H9 (cell line): ENCODE results near the gene KIAA1958. TPM values are rescaled to one million over a fixed set of nuclear protein-coding genes. Genes with fewer than 3 reads are reported as not detected.

ENCODE experiments used
- DNase-seq: peaks from one replicate; pipeline ENCODE4 v3.0.0-alpha.2; 2017
- H2AFZ ChIP-seq: one replicate; pipeline ENCODE4 v1.6.1; 2013; ENCODE audit warnings: mild to moderate bottlenecking, low read length, control low read depth, moderate library complexity
- H2AK5ac ChIP-seq: 2 replicates; pipeline ENCODE4 v1.6.1; 2013; ENCODE audit warnings: low read length, control low read depth, mixed read lengths; ENCODE audit not compliant: insufficient read length
- H2BK120ac ChIP-seq: one replicate; pipeline ENCODE4 v1.6.1; 2013; ENCODE audit warnings: low read depth, mild to moderate bottlenecking, low read length, control low read depth, inconsistent platforms; ENCODE audit not compliant: poor library complexity, severe bottlenecking
- H2BK12ac ChIP-seq: 2 replicates; pipeline ENCODE4 v1.6.1; 2013; ENCODE audit warnings: low read length, control low read depth, mixed read lengths, low read depth; ENCODE audit not compliant: insufficient read length
- H2BK15ac ChIP-seq: 2 replicates; pipeline ENCODE4 v1.6.1; 2013; ENCODE audit warnings: low read depth, low read length, control low read depth
- H2BK20ac ChIP-seq: one replicate; pipeline ENCODE4 v1.6.1; 2013; ENCODE audit warnings: low read depth, mild to moderate bottlenecking, low read length, control low read depth, inconsistent platforms; ENCODE audit not compliant: poor library complexity, severe bottlenecking
- H2BK5ac ChIP-seq: 2 replicates; pipeline ENCODE4 v1.6.1; 2013; ENCODE audit warnings: low read length, control low read depth, mixed read lengths; ENCODE audit not compliant: insufficient read length
- H3K14ac ChIP-seq: 2 replicates; pipeline ENCODE4 v1.6.1; 2013; ENCODE audit warnings: low read length, control low read depth; ENCODE audit not compliant: insufficient read depth
- H3K18ac ChIP-seq: 2 replicates; pipeline ENCODE4 v1.6.1; 2013; ENCODE audit warnings: low read depth, mild to moderate bottlenecking, mixed read lengths, low read length, control low read depth; ENCODE audit not compliant: insufficient read length
- H3K23ac ChIP-seq: 2 replicates; pipeline ENCODE4 v1.6.1; 2013; ENCODE audit warnings: low read length, control low read depth, mixed read lengths, low read depth; ENCODE audit not compliant: insufficient read length
- H3K23me2 ChIP-seq: 2 replicates; pipeline ENCODE4 v1.6.1; 2013; ENCODE audit warnings: low read depth, mild to moderate bottlenecking, mixed read lengths, low read length, control low read depth; ENCODE audit not compliant: insufficient read length, poor library complexity, severe bottlenecking
- H3K27ac ChIP-seq: 2 replicates; pipeline ENCODE4 v1.5.1; 2013; ENCODE audit warnings: low read length, control low read depth, mixed read lengths, low read depth; ENCODE audit not compliant: insufficient read length
- H3K27me3 ChIP-seq: 2 replicates; pipeline ENCODE4 v1.6.1; 2013; ENCODE audit warnings: low read length, control low read depth, inconsistent platforms; ENCODE audit not compliant: insufficient read depth
- H3K4ac ChIP-seq: 2 replicates; pipeline ENCODE4 v1.6.1; 2013; ENCODE audit warnings: low read depth, mild to moderate bottlenecking, control low read depth, inconsistent platforms, low read length, moderate library complexity
- H3K4me1 ChIP-seq: 2 replicates; pipeline ENCODE4 v1.6.1; 2013; ENCODE audit warnings: low read length, control low read depth, inconsistent platforms; ENCODE audit not compliant: insufficient read depth
- H3K4me2 ChIP-seq: 2 replicates; pipeline ENCODE4 v1.6.1; 2013; ENCODE audit warnings: low read length, control low read depth, mixed read lengths; ENCODE audit not compliant: insufficient read length, insufficient read depth
- H3K56ac ChIP-seq: 2 replicates; pipeline ENCODE4 v1.6.1; 2013; ENCODE audit warnings: low read depth, mild to moderate bottlenecking, mixed read lengths, low read length, control low read depth; ENCODE audit not compliant: insufficient read length
- H3K79me1 ChIP-seq: 2 replicates; pipeline ENCODE4 v1.6.1; 2013; ENCODE audit warnings: low read depth, mild to moderate bottlenecking, moderate library complexity, low read length, control low read depth, inconsistent platforms; ENCODE audit not compliant: insufficient read depth, poor library complexity, severe bottlenecking
- H3K79me2 ChIP-seq: 2 replicates; pipeline ENCODE4 v1.6.1; 2013; ENCODE audit warnings: low read length, control low read depth, inconsistent platforms; ENCODE audit not compliant: insufficient read depth
- H3K9ac ChIP-seq: 2 replicates; pipeline ENCODE4 v1.6.1; 2013; ENCODE audit warnings: low read length, control low read depth, mixed read lengths; ENCODE audit not compliant: insufficient read length; ENCODE audit errors: extremely low read depth
- H3K9me3 ChIP-seq: one replicate; pipeline ENCODE4 v1.6.1; 2013; ENCODE audit warnings: low read depth, low read length, inconsistent platforms; ENCODE audit not compliant: control insufficient read depth
- H3T11ph ChIP-seq: one replicate; pipeline ENCODE4 v1.6.1; 2013; ENCODE audit warnings: mild to moderate bottlenecking, low read length, control low read depth, inconsistent platforms
- H4K20me1 ChIP-seq: one replicate; pipeline ENCODE4 v1.6.1; 2013; ENCODE audit not compliant: control insufficient read depth, insufficient read length, insufficient read depth
- H4K5ac ChIP-seq: 2 replicates; pipeline ENCODE4 v1.6.1; 2013; ENCODE audit warnings: low read depth, mild to moderate bottlenecking, mixed read lengths, low read length, control low read depth; ENCODE audit not compliant: insufficient read length
- H4K8ac ChIP-seq: replicated peaks from 2 replicates; pipeline ENCODE4 v1.6.1; 2013; ENCODE audit warnings: low read length, control low read depth, mixed read lengths, low read depth; ENCODE audit not compliant: insufficient read length
- H4K91ac ChIP-seq: 2 replicates; pipeline ENCODE4 v1.6.1; 2013; ENCODE audit warnings: low read depth, mild to moderate bottlenecking, moderate library complexity, mixed read lengths, low read length, control low read depth; ENCODE audit not compliant: insufficient read length
- H3K27ac Mint-ChIP-seq, 3 experiments: 2 replicates in 2 of 3; 3 replicates in 1 of 3; pipeline ENCODE4 v1.8.0; 2020 to 2021; ENCODE audit warnings: mixed read lengths in 3 of 3, mild to moderate bottlenecking in 1 of 3, moderate library complexity in 1 of 3
- H3K27me3 Mint-ChIP-seq: 2 replicates; pipeline ENCODE4 v1.8.0; 2021; ENCODE audit warnings: low read depth, mild to moderate bottlenecking, moderate library complexity, mixed read lengths
- H3K36me3 Mint-ChIP-seq, 3 experiments: 2 replicates in 2 of 3; 3 replicates in 1 of 3; pipeline ENCODE4 v1.8.0; 2020 to 2021; ENCODE audit warnings: low read depth in 3 of 3, mixed read lengths in 3 of 3; ENCODE audit not compliant: insufficient read depth in 1 of 3
- H3K4me1 Mint-ChIP-seq, 2 experiments: 2 replicates each; pipeline ENCODE4 v1.8.0; 2020; ENCODE audit warnings: mixed read lengths in 2 of 2
- H3K4me3 Mint-ChIP-seq, 2 experiments: 2 replicates in 1 of 2; 3 replicates in 1 of 2; pipeline ENCODE4 v1.8.0; 2020 to 2021; ENCODE audit warnings: mild to moderate bottlenecking in 2 of 2, mixed read lengths in 2 of 2, moderate library complexity in 1 of 2
- H3K9me3 Mint-ChIP-seq, 2 experiments: 2 replicates in 1 of 2; 3 replicates in 1 of 2; pipeline ENCODE4 v1.8.0; 2020; ENCODE audit warnings: mild to moderate bottlenecking in 2 of 2, mixed read lengths in 2 of 2, moderate library complexity in 1 of 2
- CTCF ChIP-seq: fragments of 200-600 bp; sonication (generic); conservative IDR thresholded peaks from 3 replicates; pipeline ENCODE4 v1.8.0; 2021; ENCODE audit warnings: antibody characterized with exemption, mild to moderate bottlenecking
- WGBS: extraction: QIAGEN DNeasy Blood & Tissue Kit; methylation state at CpG from one replicate; pipeline ENCODE4 v1.1.7; 2013; ENCODE audit warnings: missing lambda C conversion rate, low lambda C conversion rate, mixed read lengths; ENCODE audit not compliant: insufficient read length; ENCODE audit errors: extremely low coverage; 5-methylcytosine and 5-hydroxymethylcytosine counted together
- total RNA-seq: library from RNA; stranded (reverse); gene quantifications from 2 replicates; pipeline ENCODE4 v1.2.1, GENCODE V29; 2021

Gene KIAA1958
- total RNA-seq, 1 experiment from 2014 or later, result 34.0 TPM

- no peak overlapping the region for H3K27ac ChIP-seq
- H3K56ac ChIP-seq, result no peak overlapping the region
- H3K18ac ChIP-seq, result no peak overlapping the region
- no peak overlapping the region for H3K4ac ChIP-seq
- H3K9ac ChIP-seq, result no peak overlapping the region
- H3K79me2 ChIP-seq, result peaks cover 7% of the 10 kb centered on the region; the same call in 1 of the 2 replicates
- H2BK15ac ChIP-seq, result no peak overlapping the region
- no CpG with 5 or more reads among the region's 2 CpGs for WGBS
- H2BK5ac ChIP-seq, result no peak overlapping the region
- H3K9me3 Mint-ChIP-seq, result 0 out of 5 replicates have a peak, but pooled peaks cover under 1 to 3% of the 10 kb centered on the region in 2 experiments
- H3K27me3 ChIP-seq, result no peaks in the 10 kb centered on the region
- no peaks in the 10 kb centered on the region for H3K27me3 Mint-ChIP-seq
- peak overlapping the region in 2 of 3 experiments; percentile 57 to 65; a peak in 3 of 7 replicates for H3K27ac Mint-ChIP-seq
- H3K4me1 ChIP-seq, result peaks cover 15% of the 10 kb centered on the region
- H2AK5ac ChIP-seq, result no peak overlapping the region
- no peaks in the 10 kb centered on the region for H3K9me3 ChIP-seq
- H2BK12ac ChIP-seq, result no peak overlapping the region
- H2BK120ac ChIP-seq, result no peak overlapping the region
- no peak overlapping the region for H4K8ac ChIP-seq
- peaks cover 3% of the 10 kb centered on the region for H3K79me1 ChIP-seq
- no peak overlapping the region for H3K4me3 Mint-ChIP-seq
- H3K14ac ChIP-seq, result no peak overlapping the region
- H3T11ph ChIP-seq, result no peak overlapping the region
- peaks cover 0 to 11% (median 10%) of the 10 kb centered on the region in 3 experiments; a peak in 6 of 7 replicates for H3K36me3 Mint-ChIP-seq
- H3K23me2 ChIP-seq, result no peaks in the 10 kb centered on the region
- H4K91ac ChIP-seq, result no peak overlapping the region
- H3K4me1 Mint-ChIP-seq, result peaks cover 66 to 67% of the 10 kb centered on the region in 2 experiments
- H2AFZ ChIP-seq, result no peak overlapping the region
- no peak overlapping the region for H2BK20ac ChIP-seq
- TF ChIP-seq CTCF, result no peak
- no peaks in the 10 kb centered on the region for H4K20me1 ChIP-seq
- no peak for DNase-seq
- H3K23ac ChIP-seq, result no peak overlapping the region
- H3K4me2 ChIP-seq, result no peak overlapping the region
- no peak overlapping the region for H4K5ac ChIP-seq
Measured at GRCh38 chr9:112553256-112553826, 66.7 kb downstream of the KIAA1958 start.
